Measurements from ENCODE around the gene RELL1.
A peak's percentile ranks its signal among the peaks of the same experiment; 100 is the strongest.
"Not testable (repeated sequence)": the region's sequence is repeated elsewhere in the genome, so short reads cannot be mapped to it uniquely, and the experiment has no call there.

RELL1 gene

GRCh38 chr4:37693030-37693429 is 6.9 kb upstream of the RELL1 start:
- DNase-seq (ENCODE audit: low read depth in 2 of 2), result no peak

- DNase-seq (ENCODE audit: low read depth in 2 of 2), result no peak
These were observed 4.8 kb upstream of the RELL1 start for GRCh38 chr4:37690976-37691375.

DNA sequence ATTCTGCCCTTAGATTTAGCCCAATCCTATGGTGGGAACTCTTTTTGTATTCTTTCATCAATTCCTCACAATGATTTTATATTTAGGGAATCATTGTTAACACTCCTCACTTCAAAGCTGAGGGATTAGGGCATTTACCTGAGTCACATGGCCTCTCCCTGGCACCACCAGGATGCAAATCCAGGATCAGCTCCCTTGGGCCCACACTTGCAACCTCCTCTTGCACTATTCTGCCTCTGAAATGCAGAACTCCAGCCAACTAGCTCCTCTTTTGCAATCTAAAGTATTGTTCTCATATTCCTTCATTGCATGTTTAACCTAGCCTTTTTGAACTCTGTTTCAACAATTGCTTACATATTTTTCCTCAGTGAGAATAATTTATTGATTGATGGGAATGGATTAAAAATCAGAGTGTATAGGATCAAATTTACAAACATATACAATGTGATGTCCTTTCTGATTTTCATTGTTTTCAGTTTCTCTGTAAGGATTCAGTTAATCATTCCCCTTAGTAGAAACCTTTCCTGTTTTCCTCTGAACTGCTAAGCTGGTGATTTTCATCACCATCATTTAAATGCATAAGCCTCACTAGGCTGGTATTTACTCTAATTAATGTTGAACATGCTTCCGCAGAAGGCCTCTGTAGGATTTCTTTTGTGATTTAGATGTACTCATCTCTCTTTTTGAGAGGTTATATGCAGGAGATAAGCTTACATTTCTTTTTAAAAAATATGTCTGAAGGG is 3.3 kb upstream of the RELL1 start:
- DNase-seq (ENCODE audit: low read depth in 2 of 2), result no peak

DNA sequence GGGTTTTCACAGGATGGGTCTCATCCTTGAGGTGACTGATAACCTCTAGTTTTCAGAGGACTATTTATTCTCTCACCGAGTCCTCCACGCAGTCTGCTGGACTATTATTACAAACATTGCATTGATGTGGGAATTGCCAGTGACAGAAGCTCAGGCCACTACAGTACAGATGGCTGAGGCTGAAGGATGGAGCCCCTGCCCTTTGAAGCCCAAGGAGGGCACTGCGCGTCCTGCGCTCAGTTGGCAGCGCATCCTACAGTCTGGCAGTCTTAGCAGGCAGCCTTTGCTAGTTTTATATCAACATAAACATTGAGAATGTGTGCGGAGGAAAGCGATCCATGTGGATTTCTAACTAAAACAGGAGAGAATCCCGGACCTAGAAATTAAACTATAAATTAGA is 1.5 kb upstream of the RELL1 start:
- DNase-seq (ENCODE audit: low read depth in 2 of 2), result no peak

GRCh38 chr4:37687194-37687562 is 1.0 kb upstream of the RELL1 start:
- DNase-seq (ENCODE audit: low read depth in 2 of 2), result no peak

DNA sequence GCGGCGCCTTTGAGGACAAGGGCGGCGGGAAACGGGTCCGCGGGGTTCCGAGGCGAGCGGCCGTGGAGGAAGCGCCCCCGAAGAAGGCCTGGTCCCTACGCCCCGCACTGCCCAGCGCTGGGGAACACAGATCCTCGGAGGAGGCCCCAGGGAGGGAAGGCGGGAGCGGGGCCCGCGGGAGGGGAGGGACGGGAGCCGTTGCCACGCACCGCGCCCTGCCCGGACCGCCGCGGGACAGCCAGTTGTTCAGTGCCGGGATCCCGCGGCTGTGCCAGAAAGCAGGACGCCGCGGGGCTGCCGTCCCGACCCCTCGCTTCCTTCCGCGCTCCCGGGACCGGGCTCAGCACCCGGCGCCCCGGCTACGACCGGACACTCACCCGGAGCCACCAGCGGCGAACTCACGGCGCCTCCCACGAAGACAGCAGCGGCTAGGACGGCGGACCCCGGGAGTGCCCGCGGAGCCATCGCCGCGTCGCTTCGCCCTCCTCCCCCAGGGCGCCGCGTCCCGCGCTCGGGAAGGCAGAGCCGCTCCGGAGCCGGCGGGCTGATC is 278 bp downstream of the RELL1 start:
- DNase-seq (ENCODE audit: low read depth in 2 of 2), result peak in 1 of 2 donors; percentile 31

- DNase-seq (ENCODE audit: low read depth in 2 of 2), result no peak
These were observed 884 bp downstream of the RELL1 start for GRCh38 chr4:37685161-37685822.

DNA sequence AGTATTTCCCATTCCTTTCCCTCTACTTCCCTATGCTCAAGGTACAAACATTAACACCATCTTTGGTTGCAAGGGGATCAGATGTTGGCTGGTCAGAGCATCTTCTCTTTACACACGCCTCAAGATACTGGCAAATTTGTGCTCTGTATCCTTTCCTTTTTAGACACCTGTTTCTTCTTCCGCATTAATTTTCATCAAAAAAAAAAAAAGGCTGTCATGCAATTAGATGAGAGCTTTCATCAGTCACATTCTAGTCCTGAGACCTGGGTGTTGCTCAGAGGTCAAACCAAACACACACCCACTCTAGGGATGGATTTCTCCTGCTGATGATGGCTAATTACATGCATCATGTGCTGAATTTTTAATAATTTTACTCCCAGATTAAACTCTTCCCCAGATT is 2.0 kb downstream of the RELL1 start:
- DNase-seq (ENCODE audit: low read depth in 2 of 2), result no peak

DNA sequence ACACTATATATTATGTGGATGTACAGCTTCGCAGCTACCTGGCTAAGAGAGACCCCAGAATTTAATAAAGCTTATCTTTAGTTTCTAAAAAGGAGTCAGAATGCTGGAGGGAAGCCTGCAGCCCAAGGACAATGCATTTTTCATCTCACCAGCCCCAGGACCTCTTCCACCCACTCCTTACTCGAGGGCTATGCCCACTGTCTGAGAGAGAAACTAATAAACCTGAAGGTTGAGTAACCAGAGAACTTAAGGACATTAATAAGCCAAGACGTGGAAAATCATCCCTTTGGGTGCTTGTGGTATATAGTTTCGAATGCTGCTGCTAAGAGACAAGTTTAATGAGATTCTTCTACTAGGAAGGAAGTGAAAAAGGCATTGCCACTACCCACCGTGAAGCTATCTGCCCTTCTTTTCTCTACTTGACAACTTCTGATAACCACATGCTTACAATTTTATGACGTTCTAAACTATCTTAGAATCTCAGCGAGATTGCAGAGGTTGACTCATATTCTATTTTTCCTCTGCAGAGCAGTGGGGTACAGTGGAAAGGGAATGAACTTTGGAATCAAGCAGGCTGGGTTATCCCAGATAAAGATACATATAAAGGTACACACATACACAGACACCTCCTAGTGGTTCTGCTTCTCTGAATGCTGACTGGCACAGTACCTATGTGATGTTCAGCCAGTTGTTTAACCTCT is 3.3 kb downstream of the RELL1 start:
- no peak for DNase-seq (ENCODE audit: low read depth in 2 of 2)

- DNase-seq (ENCODE audit: low read depth in 2 of 2), result no peak
These were observed 6.1 kb downstream of the RELL1 start for GRCh38 chr4:37680089-37680488.

- no peak for DNase-seq (ENCODE audit: low read depth in 2 of 2)
These were observed 6.9 kb downstream of the RELL1 start for GRCh38 chr4:37679301-37679700.

DNA sequence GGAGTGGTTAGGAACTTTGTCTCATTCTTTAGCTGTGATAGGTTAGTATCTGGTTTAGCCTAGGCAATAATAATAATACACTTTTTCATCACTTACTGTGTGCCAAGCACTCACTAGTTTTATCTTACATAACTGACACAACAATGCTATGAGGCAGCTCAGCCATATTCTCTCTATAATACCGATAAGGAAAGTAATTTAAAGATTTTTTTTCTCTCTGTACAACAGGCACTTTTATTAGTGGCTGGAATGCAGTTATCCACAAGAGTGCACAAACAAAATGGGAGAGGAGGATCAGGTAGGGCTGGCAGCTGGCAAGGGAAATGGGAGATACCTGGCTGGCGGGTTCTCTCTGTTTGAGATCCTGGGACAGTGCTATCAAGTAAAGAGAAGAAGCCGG is 7.6 kb downstream of the RELL1 start:
- DNase-seq (ENCODE audit: low read depth in 2 of 2), result no peak

- no peak for DNase-seq (ENCODE audit: low read depth in 2 of 2)
These were observed 10.4 kb downstream of the RELL1 start for GRCh38 chr4:37675587-37676290.

GRCh38 chr4:37674439-37674838 is 11.7 kb downstream of the RELL1 start:
- no peak for DNase-seq (ENCODE audit: low read depth in 2 of 2)

DNA sequence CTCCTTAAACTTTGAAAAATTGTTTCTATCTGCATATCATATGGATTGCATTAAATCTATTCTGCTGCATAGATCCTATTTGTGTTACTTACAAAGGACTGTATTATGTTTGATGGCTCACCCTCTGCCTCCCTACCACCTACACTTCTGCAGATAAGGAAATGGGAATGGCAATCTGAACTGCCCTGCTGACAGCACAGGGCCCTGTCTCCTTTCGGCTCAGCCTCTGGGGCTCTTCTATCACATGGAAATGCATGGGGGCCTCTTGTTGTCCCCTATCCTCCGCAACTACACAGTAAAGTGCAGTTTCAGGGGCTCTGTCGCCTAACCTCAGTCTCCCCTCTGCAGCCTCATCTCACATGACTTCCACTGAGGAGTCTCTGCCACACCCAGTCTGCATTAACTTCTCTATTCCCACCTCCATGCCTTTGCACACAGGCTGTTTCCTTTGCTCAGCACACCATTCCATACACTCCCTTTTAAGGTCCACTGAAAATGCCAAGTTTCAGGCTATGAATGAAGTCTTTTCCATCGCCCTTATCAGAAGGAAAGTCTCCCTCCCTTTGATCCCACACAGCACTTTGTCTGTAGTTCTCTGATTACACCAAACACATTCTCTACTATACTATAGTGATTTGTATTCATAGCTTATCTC is 12.5 kb downstream of the RELL1 start:
- DNase-seq (ENCODE audit: low read depth in 2 of 2), result no peak

- no peak for DNase-seq (ENCODE audit: low read depth in 2 of 2)
These were observed 15.1 kb downstream of the RELL1 start for GRCh38 chr4:37671072-37671471.

DNA sequence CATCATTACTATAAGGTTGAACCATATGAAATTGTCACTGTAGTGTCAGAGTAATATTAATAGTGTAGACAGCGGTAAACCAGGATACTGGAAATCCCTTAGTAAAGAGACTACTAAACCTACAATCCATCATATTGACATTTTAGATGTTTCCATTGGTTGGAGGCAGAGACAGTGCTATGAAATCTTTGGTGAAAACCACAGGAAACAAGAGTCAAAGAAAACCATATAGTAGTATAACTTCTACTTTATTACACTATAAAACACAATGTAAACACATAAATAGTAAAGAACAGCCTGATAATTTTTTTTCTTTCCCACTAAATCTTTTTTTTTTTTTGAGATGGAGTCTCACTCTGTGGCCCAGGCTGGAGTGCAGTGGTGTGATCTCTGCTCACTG is 15.9 kb downstream of the RELL1 start:
- DNase-seq (ENCODE audit: low read depth in 2 of 2), result no peak

- DNase-seq (ENCODE audit: low read depth in 2 of 2), result not testable (repeated sequence)
These were observed 17.1 kb downstream of the RELL1 start for GRCh38 chr4:37669124-37669523.

GRCh38 chr4:37667197-37668100 is 18.7 kb downstream of the RELL1 start:
- DNase-seq (ENCODE audit: low read depth in 2 of 2), result no peak

GRCh38 chr4:37666625-37667071 is 19.5 kb downstream of the RELL1 start:
- DNase-seq (ENCODE audit: low read depth in 2 of 2), result no peak
